ENCODE measurements around the gene SNX9.

- TF ChIP-seq CTCF (IDR thresholded peaks at IDR 0.05) = no peak
- TF ChIP-seq EP300 (IDR thresholded peaks at IDR 0.05) = no peak
- TF ChIP-seq POLR2AphosphoS5 (IDR thresholded peaks at IDR 0.05) = no peak
Measured at GRCh38 chr6:157880534-157880933, 57.5 kb downstream of the SNX9 start.

Data from upper lobe of left lung (tissue), 4 donors.